K562 (cell line): Measurements from ENCODE around the gene ETFRF1. TPM values are rescaled to one million over a fixed set of nuclear protein-coding genes. Genes with fewer than 3 reads are reported as not detected.
A peak's percentile ranks its signal among the peaks of the same experiment; 100 is the strongest.

Experiments used
- BCOR ChIP-seq: fragments of 450-650 bp; IDR thresholded peaks from 2 replicates; pipeline ENCODE4 v1.6.1; 2016
- CLOCK ChIP-seq: fragments of 250-450 bp; sonication (Bioruptor Pico); IDR thresholded peaks from 2 replicates; pipeline ENCODE4 v1.4.0; 2020; ENCODE audit warnings: mild to moderate bottlenecking, moderate library complexity, borderline replicate concordance
- ESRRB ChIP-seq: fragments of 250-450 bp; sonication (Bioruptor Pico); IDR thresholded peaks from 2 replicates; pipeline ENCODE4 v1.5.0; 2020; ENCODE audit warnings: mild to moderate bottlenecking, moderate library complexity, borderline replicate concordance
- ETV5 ChIP-seq: sonication (generic); formaldehyde crosslinking; IDR thresholded peaks from 2 replicates; pipeline ENCODE4 v1.4.0; 2020; ENCODE audit warnings: low read depth, mild to moderate bottlenecking, missing genetic modification reagents
- FOS ChIP-seq: IDR thresholded peaks from 3 replicates; pipeline ENCODE4 v1.6.1; 2011; ENCODE audit not compliant: insufficient read length; ENCODE audit errors: extremely low read depth
- GMEB1 ChIP-seq: fragments of 250-450 bp; sonication (Bioruptor Pico); IDR thresholded peaks from 2 replicates; pipeline ENCODE4 v1.4.0; 2020; ENCODE audit warnings: mild to moderate bottlenecking
- JUN ChIP-seq, 2 experiments: sonication (generic) in 1 of 2; formaldehyde crosslinking in 1 of 2; IDR thresholded peaks; 2 replicates each; pipeline versions ENCODE4 v1.6.1 to v1.8.0; 2012 to 2022; ENCODE audit warnings: borderline replicate concordance in 2 of 2, mild to moderate bottlenecking in 2 of 2, improper control_type of control experiment in 1 of 2, low read depth in 1 of 2, low read length in 1 of 2, missing genetic modification reagents in 1 of 2
- NEUROD1 ChIP-seq: fragments of 150-350 bp; IDR thresholded peaks from 2 replicates; pipeline ENCODE4 v1.6.1; 2014; ENCODE audit warnings: borderline replicate concordance, low read length, low read depth; ENCODE audit not compliant: partially characterized antibody
- NR1H2 ChIP-seq: sonication (generic); formaldehyde crosslinking; IDR thresholded peaks from 2 replicates; pipeline ENCODE4 v1.4.0; 2020; ENCODE audit warnings: mild to moderate bottlenecking, missing genetic modification reagents
- PHF20 ChIP-seq: fragments of 450-650 bp; IDR thresholded peaks from 2 replicates; pipeline ENCODE4 v1.6.1; 2018; ENCODE audit not compliant: partially characterized antibody
- PREB ChIP-seq: sonication (generic); formaldehyde crosslinking; IDR thresholded peaks from 2 replicates; pipeline ENCODE4 v1.8.1; 2023; ENCODE audit warnings: mild to moderate bottlenecking, missing genetic modification reagents
- SAFB ChIP-seq: fragments of 200-400 bp; formaldehyde crosslinking; IDR thresholded peaks from 2 replicates; pipeline ENCODE4 v1.6.1; 2017; ENCODE audit warnings: low read depth, low read length, borderline replicate concordance
- USF1 ChIP-seq: sonication (generic); formaldehyde crosslinking; IDR thresholded peaks from 2 replicates; pipeline ENCODE4 v1.9.0; 2022; ENCODE audit warnings: mild to moderate bottlenecking, missing genetic modification reagents
- YY1 ChIP-seq, 3 experiments: IDR thresholded peaks; 2 replicates each; pipeline ENCODE4 v1.6.1; 2011; ENCODE audit warnings: low read length in 2 of 3, mild to moderate bottlenecking in 2 of 3, moderate library complexity in 2 of 3, borderline replicate concordance in 1 of 3, control low read depth in 1 of 3, low read depth in 1 of 3; ENCODE audit not compliant: insufficient read depth in 3 of 3, insufficient replicate concordance in 2 of 3, control insufficient read depth in 1 of 3, insufficient read length in 1 of 3; ENCODE audit errors: extremely low read depth in 1 of 3
- ZBED1 ChIP-seq: IDR thresholded peaks from 2 replicates; pipeline ENCODE4 v1.6.1; 2014
- ZBTB26 ChIP-seq: fragments of 450-650 bp; formaldehyde crosslinking; IDR thresholded peaks from 2 replicates; pipeline ENCODE4 v1.4.0; 2022; ENCODE audit warnings: missing genetic modification characterization
- ZNF146 ChIP-seq: IDR thresholded peaks from one replicate; pipeline ENCODE4 v1.6.1; 2018; ENCODE audit warnings: missing compliant biosample characterization; ENCODE audit not compliant: unreplicated experiment
- polyA plus RNA-seq, 8 experiments: library from polyadenylated mRNA; depleted of rRNA in 4 of 8; stranded (reverse) in 5 of 8; unstranded in 3 of 8; fragments of >200 nt; fragmentation: Nextera tagmentation in 2 of 8; fragmentation: Illumina TruSeq in 1 of 8; extraction: Ambion mirVana in 2 of 8; extraction: Trizol in 1 of 8; gene quantifications; 2 replicates each; pipeline versions ENCODE4 v1.2.1 to v1.2.3, GENCODE V29; 2011 to 2014; ENCODE audit warnings: inconsistent platforms in 1 of 8, missing spikeins in 1 of 8
- total RNA-seq, 7 experiments: library from RNA; depleted of rRNA in 6 of 7; stranded (reverse); fragments of >200 nt in 6 of 7; fragmentation: Illumina TruSeq in 2 of 7; extraction: Trizol in 2 of 7; gene quantifications; 2 replicates each; pipeline versions ENCODE4 v1.2.1 to v1.2.3, GENCODE V29; 2011 to 2021; ENCODE audit warnings: low replicate concordance in 1 of 7

ETFRF1 gene
- total and polyA plus RNA-seq, 9 of the 15 experiments (the other 6 are each of a cell fraction or from before 2014, with no cell fraction given) = 16.1 to 107 (median 33.7) TPM

GRCh38 chr12:25250744-25251730 is 56.0 kb downstream of the ETFRF1 start, which contains the start of gene KRAS (continued):
- TF ChIP-seq GMEB1 (CRISPR knock-in tag) = peak; percentile 72
- TF ChIP-seq JUN (IDR thresholded peaks at IDR 0.05; ENCODE audit: borderline replicate concordance, low read depth, low read length) = peak; percentile 9; the same call in 1 of the 2 replicates
- TF ChIP-seq JUN (CRISPR knock-in tag; IDR thresholded peaks at IDR 0.05; ENCODE audit: borderline replicate concordance) = no peak
- TF ChIP-seq SAFB = 0 out of 2 replicates have a peak, but pooled peaks have one; percentile 32
- no peak for TF ChIP-seq FOS
- TF ChIP-seq BCOR = 0 out of 2 replicates have a peak, but pooled peaks have one; percentile 7
- TF ChIP-seq ZNF146 (CRISPR knock-in tag) = no peak
- TF ChIP-seq YY1 (IDR thresholded peaks at IDR 0.05; ENCODE audit: borderline replicate concordance in 1 of 3, control insufficient read depth in 1 of 3, extremely low read depth in 1 of 3, insufficient read depth in 3 of 3, insufficient read length in 1 of 3, insufficient replicate concordance in 2 of 3, low read depth in 1 of 3, low read length in 2 of 3) = peak in 2 of 3 experiments; percentile 76 to 83
- peak; percentile 23 for TF ChIP-seq PHF20
- TF ChIP-seq ESRRB (CRISPR knock-in tag) = no peak
- no peak for TF ChIP-seq PREB (CRISPR knock-in tag)
- no peak for TF ChIP-seq ZBTB26 (CRISPR knock-in tag)
- TF ChIP-seq NR1H2 (CRISPR knock-in tag) = no peak
- TF ChIP-seq USF1 = no peak
- TF ChIP-seq ETV5 (CRISPR knock-in tag) = peak; percentile 52; the same call in 1 of the 2 replicates
- no peak; the same call in 1 of the 2 replicates for TF ChIP-seq ZBED1
- TF ChIP-seq CLOCK = no peak
- peak; percentile 20 for TF ChIP-seq NEUROD1
